Measurements from ENCODE around the gene NHERF1.

The NHERF1 gene

DNA sequence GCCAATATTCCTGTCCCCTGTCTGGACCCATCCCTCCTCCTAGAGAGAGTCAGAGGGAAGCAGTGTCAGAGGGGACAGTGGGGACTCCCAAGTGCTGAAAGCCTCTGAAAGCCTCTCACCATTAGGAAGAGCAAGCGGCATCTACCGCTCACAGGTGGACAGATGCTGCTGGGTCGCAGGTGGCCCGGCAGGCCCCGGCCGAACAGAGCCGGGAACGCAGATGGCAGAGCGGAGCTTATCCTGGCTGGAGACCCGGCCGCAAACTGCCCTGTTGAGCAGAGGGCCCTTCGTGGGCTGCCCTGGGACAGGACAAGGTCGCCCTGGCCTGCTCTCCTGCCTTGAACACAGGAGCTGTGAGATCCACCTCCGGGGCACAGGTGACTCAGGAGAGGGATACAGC lies 50.7 kb downstream of the NHERF1 start:
- no peak overlapping the region for H2AFZ ChIP-seq (ENCODE audit: low read depth, low read length)
- no peaks in the 10 kb centered on the region for H3K36me3 ChIP-seq (replicated peaks; ENCODE audit: low read depth, low read length)
- H4K20me1 ChIP-seq (ENCODE audit: insufficient read depth, low read length): no peaks in the 10 kb centered on the region
- no peak overlapping the region for H3K4me3 ChIP-seq (ENCODE audit: low read length)
- H3K27me3 ChIP-seq (ENCODE audit: low read depth, low read length): no peaks in the 10 kb centered on the region
- no peak for TF ChIP-seq CTCF (IDR thresholded peaks at IDR 0.05; ENCODE audit: low read depth, low read length)
- no peak for TF ChIP-seq EZH2phosphoT487 (IDR thresholded peaks at IDR 0.05; ENCODE audit: low read depth)
- no peak overlapping the region for H3K9ac ChIP-seq (ENCODE audit: low read length)
- H3K4me1 ChIP-seq (ENCODE audit: low read length): no peaks in the 10 kb centered on the region
- no peak overlapping the region for H3K4me2 ChIP-seq (ENCODE audit: low read length)
- no peaks in the 10 kb centered on the region for H3K9me3 ChIP-seq (ENCODE audit: insufficient read depth, low read length)
- H3K79me2 ChIP-seq (ENCODE audit: low read length): no peaks in the 10 kb centered on the region
- no peak overlapping the region for H3K27ac ChIP-seq (ENCODE audit: low read length)

GRCh38 chr17:74800531-74800930 lies 52.1 kb downstream of the NHERF1 start:
- Histone ChIP-seq H2AFZ (ENCODE audit: low read depth, low read length) (no peak overlapping the region), H3K4me1 (ENCODE audit: low read length) (no peaks in the 10 kb centered on the region), H3K9me3 (ENCODE audit: insufficient read depth, low read length) (no peaks in the 10 kb centered on the region), H4K20me1 (ENCODE audit: insufficient read depth, low read length) (no peaks in the 10 kb centered on the region), H3K79me2 (ENCODE audit: low read length) (no peaks in the 10 kb centered on the region), H3K4me2 (ENCODE audit: low read length) (no peak overlapping the region), H3K9ac (ENCODE audit: low read length) (no peak overlapping the region), H3K36me3 (replicated peaks; ENCODE audit: low read depth, low read length) (no peaks in the 10 kb centered on the region), H3K27me3 (ENCODE audit: low read depth, low read length) (no peaks in the 10 kb centered on the region), H3K27ac (ENCODE audit: low read length) (no peak overlapping the region), H3K4me3 (ENCODE audit: low read length) (no peak overlapping the region)
- TF ChIP-seq EZH2phosphoT487 (IDR thresholded peaks at IDR 0.05; ENCODE audit: low read depth): no peak
- no peak for TF ChIP-seq CTCF (IDR thresholded peaks at IDR 0.05; ENCODE audit: low read depth, low read length)

DNA sequence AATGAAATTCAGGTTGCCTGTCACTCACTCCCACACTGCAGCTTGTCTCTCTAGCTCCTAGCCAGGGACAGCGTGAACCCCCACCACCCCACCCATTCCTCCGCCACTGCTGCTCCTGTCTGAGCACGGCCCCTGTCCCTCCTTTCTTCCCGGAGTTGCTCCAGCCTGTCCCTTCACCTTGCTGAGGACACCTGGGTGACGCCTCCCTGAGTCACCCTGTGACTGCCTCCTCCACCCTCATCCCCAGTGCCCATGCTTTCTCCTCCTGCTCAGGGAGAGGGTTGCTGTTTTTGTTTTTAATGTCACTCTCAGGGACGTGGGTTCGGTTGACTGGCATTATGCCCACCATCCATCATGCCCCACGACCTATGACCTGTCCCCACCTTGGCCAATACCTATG lies 53.5 kb downstream of the NHERF1 start:
- H3K9me3 ChIP-seq (ENCODE audit: insufficient read depth, low read length): no peaks in the 10 kb centered on the region
- no peaks in the 10 kb centered on the region for H4K20me1 ChIP-seq (ENCODE audit: insufficient read depth, low read length)
- no peaks in the 10 kb centered on the region for H3K36me3 ChIP-seq (replicated peaks; ENCODE audit: low read depth, low read length)
- H3K4me3 ChIP-seq (ENCODE audit: low read length): no peak overlapping the region
- no peak overlapping the region for H2AFZ ChIP-seq (ENCODE audit: low read depth, low read length)
- H3K27ac ChIP-seq (ENCODE audit: low read length): no peak overlapping the region
- H3K4me2 ChIP-seq (ENCODE audit: low read length): no peak overlapping the region
- no peak overlapping the region for H3K9ac ChIP-seq (ENCODE audit: low read length)
- no peaks in the 10 kb centered on the region for H3K79me2 ChIP-seq (ENCODE audit: low read length)
- no peaks in the 10 kb centered on the region for H3K27me3 ChIP-seq (ENCODE audit: low read depth, low read length)
- no peaks in the 10 kb centered on the region for H3K4me1 ChIP-seq (ENCODE audit: low read length)
- TF ChIP-seq EZH2phosphoT487 (IDR thresholded peaks at IDR 0.05; ENCODE audit: low read depth) (no peak), CTCF (IDR thresholded peaks at IDR 0.05; ENCODE audit: low read depth, low read length) (no peak)

DNA sequence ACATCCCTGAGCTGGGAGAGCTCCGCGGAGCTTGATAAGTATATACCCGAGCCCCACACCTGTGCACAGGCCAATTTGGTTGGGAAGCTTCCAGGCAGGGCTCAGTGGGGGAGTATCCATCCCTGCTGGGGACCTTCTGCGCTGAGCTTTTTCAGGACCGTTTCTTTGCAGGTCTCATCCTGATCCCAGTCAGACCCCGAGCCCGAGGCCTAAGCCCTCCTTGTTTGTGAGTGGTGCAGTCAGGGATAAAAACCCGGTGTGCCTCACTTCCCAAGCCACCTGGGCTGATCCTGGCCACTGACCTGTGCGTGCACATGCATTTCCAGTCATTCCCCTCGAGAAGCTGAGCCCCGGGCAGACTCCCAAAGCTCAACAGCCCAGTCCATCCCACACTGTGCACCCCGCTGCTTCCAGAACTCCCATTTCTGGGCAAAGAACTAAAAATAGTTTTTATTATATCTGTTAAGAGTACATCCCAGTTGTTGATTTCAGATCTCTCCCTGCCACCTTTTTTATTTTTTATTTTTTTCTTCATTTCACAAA lies 55.0 kb downstream of the NHERF1 start:
- H3K4me3 ChIP-seq (ENCODE audit: low read length): no peak overlapping the region
- H3K9ac ChIP-seq (ENCODE audit: low read length): no peak overlapping the region
- no peaks in the 10 kb centered on the region for H3K4me1 ChIP-seq (ENCODE audit: low read length)
- no peaks in the 10 kb centered on the region for H4K20me1 ChIP-seq (ENCODE audit: insufficient read depth, low read length)
- no peaks in the 10 kb centered on the region for H3K36me3 ChIP-seq (replicated peaks; ENCODE audit: low read depth, low read length)
- no peak overlapping the region for H2AFZ ChIP-seq (ENCODE audit: low read depth, low read length)
- no peak overlapping the region for H3K27ac ChIP-seq (ENCODE audit: low read length)
- no peaks in the 10 kb centered on the region for H3K79me2 ChIP-seq (ENCODE audit: low read length)
- no peak overlapping the region for H3K4me2 ChIP-seq (ENCODE audit: low read length)
- TF ChIP-seq CTCF (IDR thresholded peaks at IDR 0.05; ENCODE audit: low read depth, low read length) (no peak), EZH2phosphoT487 (IDR thresholded peaks at IDR 0.05; ENCODE audit: low read depth) (no peak)
- no peaks in the 10 kb centered on the region for H3K27me3 ChIP-seq (ENCODE audit: low read depth, low read length)
- no peaks in the 10 kb centered on the region for H3K9me3 ChIP-seq (ENCODE audit: insufficient read depth, low read length)
